HFFc6 (cell line): ENCODE measurements around the gene EPS15. TPM values are rescaled to one million over a fixed set of nuclear protein-coding genes. Genes with fewer than 3 reads are reported as not detected.
"Not testable (repeated sequence)": the region's sequence is repeated elsewhere in the genome, so short reads cannot be mapped to it uniquely, and the experiment has no call there.

ENCODE experiments used
- DNase-seq: peaks from one replicate; pipeline ENCODE4 v3.0.0-alpha.2; 2018
- H3K27ac Mint-ChIP-seq: 2 replicates; pipeline ENCODE4 v1.8.0; 2020; ENCODE audit warnings: mild to moderate bottlenecking, mixed read lengths
- H3K27me3 Mint-ChIP-seq: 2 replicates; pipeline ENCODE4 v1.8.0; 2021; ENCODE audit warnings: mild to moderate bottlenecking, moderate library complexity, mixed read lengths; ENCODE audit not compliant: insufficient read depth
- H3K36me3 Mint-ChIP-seq: 2 replicates; pipeline ENCODE4 v1.8.0; 2021; ENCODE audit warnings: low read depth, mixed read lengths
- H3K4me1 Mint-ChIP-seq: 2 replicates; pipeline ENCODE4 v1.8.0; 2020; ENCODE audit warnings: low read depth, mixed read lengths
- H3K4me3 Mint-ChIP-seq: 2 replicates; pipeline ENCODE4 v1.8.0; 2020; ENCODE audit warnings: mild to moderate bottlenecking, moderate library complexity, mixed read lengths
- H3K9me3 Mint-ChIP-seq: 2 replicates; pipeline ENCODE4 v1.8.0; 2020; ENCODE audit warnings: mild to moderate bottlenecking, mixed read lengths
- total RNA-seq, 6 experiments: library from RNA; stranded (reverse); fragmentation: NEBNext Ultra II Directional; extraction: Animal tissue kit (Norgen Biotek cat#: 25700); gene quantifications; 2 replicates in 1 of 6; 3 replicates in 5 of 6; pipeline ENCODE4 v1.2.3, GENCODE V29; 2021
- TF ChIP-seq, protein P1 (sequence below): fragments of 200-600 bp; sonication (generic); IDR thresholded peaks from 2 replicates; pipeline ENCODE4 v1.5.0; 2021; ENCODE audit warnings: antibody characterized with exemption, mild to moderate bottlenecking

The EPS15 gene
- total RNA-seq, 6 experiments from 2014 or later: 45.2 to 55.7 (median 49.6) TPM

DNA sequence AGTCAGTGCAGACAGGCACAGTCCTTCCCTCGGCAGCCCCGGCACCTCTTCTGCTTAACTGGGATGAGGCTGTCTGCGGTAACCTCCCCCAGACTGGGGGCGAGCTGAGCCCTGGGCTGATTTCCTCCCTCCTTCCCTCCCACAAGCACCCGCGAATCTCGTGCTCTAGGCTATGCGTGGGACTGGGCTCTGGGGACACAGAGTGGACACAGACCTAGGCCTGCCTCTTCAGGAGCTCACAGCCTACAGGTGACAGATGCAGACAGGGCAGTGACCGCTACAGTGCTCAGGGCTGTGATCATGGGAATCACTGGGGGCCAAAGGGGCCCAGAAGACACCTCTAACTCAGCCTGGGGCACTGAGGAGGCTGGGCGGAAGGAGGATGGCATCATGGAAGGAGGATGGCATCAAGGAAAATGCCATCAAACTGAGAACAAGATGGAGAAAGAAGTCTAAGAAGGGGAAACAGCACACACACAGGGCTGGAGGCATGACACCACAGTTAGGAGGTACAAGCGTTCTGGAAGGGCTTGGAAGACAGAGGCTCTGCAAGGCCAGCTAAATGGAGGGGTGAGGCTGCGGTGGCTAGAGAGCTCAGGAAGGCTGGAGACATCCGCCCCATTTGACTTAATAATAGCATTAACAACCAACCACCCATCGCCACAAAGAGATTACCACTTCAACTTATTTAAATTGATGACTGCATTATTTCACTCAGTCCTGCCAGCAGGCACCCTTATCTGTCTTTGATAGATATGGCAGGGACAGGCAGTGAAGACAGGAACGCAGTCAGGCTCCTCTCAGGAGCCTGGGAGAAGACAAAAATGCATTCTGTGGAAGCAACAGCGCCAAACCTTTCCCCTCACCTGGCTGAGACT is 192.9 kb downstream of the EPS15 start:
- H3K4me3 Mint-ChIP-seq: no peak overlapping the region
- H3K9me3 Mint-ChIP-seq: no peaks in the 10 kb centered on the region
- no peak for DNase-seq
- peaks cover 19% of the 10 kb centered on the region for H3K27me3 Mint-ChIP-seq
- peaks cover 24% of the 10 kb centered on the region for H3K4me1 Mint-ChIP-seq
- H3K27ac Mint-ChIP-seq: no peak overlapping the region
- TF ChIP-seq, protein P1, sequence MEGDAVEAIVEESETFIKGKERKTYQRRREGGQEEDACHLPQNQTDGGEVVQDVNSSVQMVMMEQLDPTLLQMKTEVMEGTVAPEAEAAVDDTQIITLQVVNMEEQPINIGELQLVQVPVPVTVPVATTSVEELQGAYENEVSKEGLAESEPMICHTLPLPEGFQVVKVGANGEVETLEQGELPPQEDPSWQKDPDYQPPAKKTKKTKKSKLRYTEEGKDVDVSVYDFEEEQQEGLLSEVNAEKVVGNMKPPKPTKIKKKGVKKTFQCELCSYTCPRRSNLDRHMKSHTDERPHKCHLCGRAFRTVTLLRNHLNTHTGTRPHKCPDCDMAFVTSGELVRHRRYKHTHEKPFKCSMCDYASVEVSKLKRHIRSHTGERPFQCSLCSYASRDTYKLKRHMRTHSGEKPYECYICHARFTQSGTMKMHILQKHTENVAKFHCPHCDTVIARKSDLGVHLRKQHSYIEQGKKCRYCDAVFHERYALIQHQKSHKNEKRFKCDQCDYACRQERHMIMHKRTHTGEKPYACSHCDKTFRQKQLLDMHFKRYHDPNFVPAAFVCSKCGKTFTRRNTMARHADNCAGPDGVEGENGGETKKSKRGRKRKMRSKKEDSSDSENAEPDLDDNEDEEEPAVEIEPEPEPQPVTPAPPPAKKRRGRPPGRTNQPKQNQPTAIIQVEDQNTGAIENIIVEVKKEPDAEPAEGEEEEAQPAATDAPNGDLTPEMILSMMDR: no peak
- H3K36me3 Mint-ChIP-seq: no peaks in the 10 kb centered on the region

DNA sequence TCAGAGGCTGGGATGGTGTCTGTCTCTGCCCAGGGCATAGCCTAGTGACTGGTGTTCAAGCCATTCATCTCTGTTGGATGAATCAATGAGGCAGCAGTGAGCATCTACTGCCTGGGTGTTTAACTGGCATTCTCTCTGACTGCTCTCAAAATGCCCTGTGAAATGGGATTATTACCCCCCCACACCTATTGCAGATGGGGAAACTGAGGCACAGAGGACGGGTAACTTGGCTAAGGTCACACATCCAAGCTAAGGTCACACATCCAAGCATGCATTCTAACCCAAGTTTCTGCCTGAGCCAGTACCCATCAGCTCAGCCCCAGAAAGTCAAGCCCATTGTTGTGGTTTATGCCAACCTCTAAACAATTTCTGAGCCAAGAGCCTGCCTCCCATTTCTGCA is 193.7 kb downstream of the EPS15 start:
- H3K27ac Mint-ChIP-seq: no peak overlapping the region
- TF ChIP-seq, protein P1: no peak
- H3K4me3 Mint-ChIP-seq: no peak overlapping the region
- peaks cover 19% of the 10 kb centered on the region for H3K4me1 Mint-ChIP-seq
- H3K36me3 Mint-ChIP-seq: no peaks in the 10 kb centered on the region
- DNase-seq: no peak
- peaks cover 18% of the 10 kb centered on the region for H3K27me3 Mint-ChIP-seq
- no peaks in the 10 kb centered on the region for H3K9me3 Mint-ChIP-seq

DNA sequence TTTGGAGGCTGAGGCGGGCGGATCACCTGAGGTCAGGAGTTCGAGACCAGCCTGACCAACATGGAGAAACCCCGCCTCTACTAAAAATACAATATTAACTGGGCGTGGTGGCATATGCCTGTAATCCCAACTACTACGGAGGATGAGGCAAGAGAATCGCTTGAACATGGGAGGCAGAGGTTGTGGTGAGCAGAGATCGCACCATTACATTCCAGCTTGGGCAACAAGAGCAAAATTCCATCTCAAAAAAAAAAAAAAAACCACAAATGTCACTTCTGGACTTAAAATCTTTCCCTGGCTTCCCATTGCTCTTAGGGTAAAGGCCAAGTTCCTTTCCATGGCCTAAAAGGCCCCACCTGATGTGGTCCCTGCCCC is 194.1 kb downstream of the EPS15 start:
- not testable (repeated sequence) for H3K27ac Mint-ChIP-seq, DNase-seq, H3K4me3 Mint-ChIP-seq, H3K36me3 Mint-ChIP-seq, H3K9me3 Mint-ChIP-seq
- H3K4me1 Mint-ChIP-seq: peaks cover 19% of the 10 kb centered on the region
- peaks cover 18% of the 10 kb centered on the region for H3K27me3 Mint-ChIP-seq

DNA sequence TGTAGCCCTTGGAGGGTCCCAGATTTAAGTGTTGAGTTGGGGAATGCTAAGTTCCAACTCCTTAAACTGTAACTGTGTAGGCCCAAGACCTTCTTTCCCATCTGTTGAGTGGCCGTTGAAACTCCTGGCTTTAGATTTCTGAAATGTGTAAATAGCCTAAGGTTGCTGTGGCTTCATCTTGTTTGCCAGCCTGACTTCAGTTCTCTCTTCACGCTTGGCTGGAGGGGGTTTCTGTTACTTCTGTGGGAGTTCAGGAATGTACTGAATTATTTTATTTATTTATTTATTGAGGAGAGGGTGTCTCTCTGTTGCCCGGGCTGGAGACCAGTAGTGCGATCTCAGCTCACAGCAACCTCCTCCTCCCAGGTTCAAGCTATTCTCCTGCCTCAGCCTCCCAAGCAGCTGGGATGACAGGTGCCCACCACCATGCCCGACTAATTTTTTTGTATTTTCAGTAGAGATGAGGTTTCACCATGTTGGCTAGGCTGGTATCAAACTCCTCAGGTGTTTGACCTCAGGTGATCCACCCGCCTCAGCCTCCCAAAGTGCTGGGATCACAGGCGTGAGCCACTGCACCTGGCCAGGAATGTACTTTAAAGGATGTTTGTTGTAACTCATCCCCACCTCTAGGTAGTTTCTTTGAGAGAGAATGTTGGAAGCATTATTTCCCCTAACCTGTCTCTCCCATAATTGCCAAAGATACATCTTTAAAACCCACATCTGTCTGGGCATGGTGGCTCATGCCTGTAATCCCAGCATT is 194.6 kb downstream of the EPS15 start:
- no peak overlapping the region for H3K4me3 Mint-ChIP-seq
- TF ChIP-seq, protein P1: no peak
- no peak overlapping the region for H3K27ac Mint-ChIP-seq
- no peak for DNase-seq
- H3K27me3 Mint-ChIP-seq: peaks cover 16% of the 10 kb centered on the region
- no peaks in the 10 kb centered on the region for H3K9me3 Mint-ChIP-seq
- peaks cover 19% of the 10 kb centered on the region for H3K4me1 Mint-ChIP-seq
- H3K36me3 Mint-ChIP-seq: no peaks in the 10 kb centered on the region

DNA sequence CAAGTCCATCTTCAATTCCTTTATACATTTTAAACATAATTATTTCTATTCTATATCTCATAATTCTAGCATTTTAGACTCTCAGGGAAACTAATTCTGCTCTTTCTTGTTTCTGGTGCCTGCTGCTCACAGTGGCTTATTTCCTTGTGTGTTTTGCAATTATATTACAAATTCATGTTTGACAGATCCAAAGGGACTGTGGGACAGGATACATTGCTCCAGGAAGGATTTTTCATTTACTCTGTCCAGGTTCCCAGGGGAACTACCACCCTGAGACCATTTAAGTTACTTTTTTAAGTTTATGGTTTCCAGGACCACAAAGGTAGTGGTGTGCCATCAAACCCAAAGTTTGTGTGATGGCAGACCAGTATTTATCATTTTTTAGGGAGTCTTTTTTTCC is 195.3 kb downstream of the EPS15 start:
- no peak overlapping the region for H3K27ac Mint-ChIP-seq
- TF ChIP-seq, protein P1: no peak
- H3K36me3 Mint-ChIP-seq: no peaks in the 10 kb centered on the region
- H3K27me3 Mint-ChIP-seq: peaks cover 12% of the 10 kb centered on the region
- H3K4me3 Mint-ChIP-seq: no peak overlapping the region
- no peak for DNase-seq
- H3K9me3 Mint-ChIP-seq: no peaks in the 10 kb centered on the region
- peaks cover 13% of the 10 kb centered on the region for H3K4me1 Mint-ChIP-seq
